ENCODE measurements around the gene PRKCB.

DNA sequence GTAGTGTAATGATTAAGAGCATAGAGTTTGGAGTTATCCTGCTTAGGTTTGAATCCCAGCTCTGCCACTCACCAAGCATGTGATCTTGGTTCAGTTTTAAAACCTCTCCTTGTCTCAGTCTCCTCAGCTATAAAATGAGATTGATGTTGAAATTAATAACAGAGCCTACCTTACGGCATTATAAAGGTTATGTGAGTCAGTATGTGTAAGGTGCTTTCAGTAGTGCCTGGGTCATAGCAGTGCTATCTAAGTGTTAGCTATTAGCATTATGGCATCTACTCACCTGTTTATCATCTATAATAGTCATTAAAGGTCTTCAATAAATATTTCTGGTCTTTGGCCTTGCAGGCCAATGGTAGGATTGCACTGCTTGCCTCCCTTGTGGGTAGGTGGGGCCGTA, 53.4 kb downstream of the PRKCB start:
- no peak for TF ChIP-seq POLR2A (IDR thresholded peaks at IDR 0.05; ENCODE audit: low read length)
- no peak for TF ChIP-seq GATA1 (IDR thresholded peaks at IDR 0.05; ENCODE audit: low read depth, low read length)
